PFSK-1 (cell line): Measurements from ENCODE around the gene SDCCAG8.

ENCODE experiments used
- FOXP2 ChIP-seq: optimal IDR thresholded peaks from 2 replicates; pipeline ENCODE3; 2011; ENCODE audit warnings: borderline replicate concordance, control low read depth, inconsistent platforms; ENCODE audit not compliant: insufficient read depth; ENCODE audit errors: extremely low read length, extremely low read depth
- POLR2AphosphoS5 ChIP-seq: IDR thresholded peaks from 2 replicates; pipeline ENCODE4 v1.6.1; 2012; ENCODE audit warnings: low read depth, mild to moderate bottlenecking, control low read depth, low read length, moderate library complexity
- REST ChIP-seq, 2 experiments: IDR thresholded peaks; 2 replicates each; pipeline versions ENCODE4 v1.6.1 to v1.8.0; 2011 to 2012; ENCODE audit warnings: low read depth in 2 of 2, low read length in 2 of 2, control low read depth in 1 of 2, inconsistent platforms in 1 of 2, mild to moderate bottlenecking in 1 of 2, moderate library complexity in 1 of 2; ENCODE audit not compliant: insufficient read depth in 1 of 2
- SIN3A ChIP-seq: IDR thresholded peaks from 2 replicates; pipeline ENCODE4 v1.6.1; 2012; ENCODE audit warnings: mild to moderate bottlenecking, low read length, moderate library complexity, borderline replicate concordance; ENCODE audit not compliant: insufficient read depth
- TAF1 ChIP-seq: IDR thresholded peaks from 2 replicates; pipeline ENCODE4 v1.6.1; 2012; ENCODE audit warnings: low read length, control low read depth, borderline replicate concordance; ENCODE audit not compliant: insufficient read depth

The SDCCAG8 gene

GRCh38 chr1:243449373-243449772 is 193.5 kb downstream of the SDCCAG8 start:
- TF ChIP-seq TAF1 (no peak), FOXP2 (no peak), SIN3A (no peak), POLR2AphosphoS5 (no peak), REST (IDR thresholded peaks at IDR 0.05; ENCODE audit: insufficient read depth in 1 of 2, low read depth in 2 of 2, low read length in 2 of 2) (no peak)

GRCh38 chr1:243452092-243452491 is 196.3 kb downstream of the SDCCAG8 start:
- TF ChIP-seq TAF1 (no peak), FOXP2 (no peak), POLR2AphosphoS5 (no peak), REST (IDR thresholded peaks at IDR 0.05; ENCODE audit: insufficient read depth in 1 of 2, low read depth in 2 of 2, low read length in 2 of 2) (no peak), SIN3A (no peak)

GRCh38 chr1:243454328-243454997 is 198.6 kb downstream of the SDCCAG8 start:
- TF ChIP-seq FOXP2 (no peak), SIN3A (no peak), REST (IDR thresholded peaks at IDR 0.05; ENCODE audit: insufficient read depth in 1 of 2, low read depth in 2 of 2, low read length in 2 of 2) (no peak), POLR2AphosphoS5 (no peak), TAF1 (no peak)

GRCh38 chr1:243455760-243456651 is 200.2 kb downstream of the SDCCAG8 start:
- TF ChIP-seq FOXP2 (no peak), POLR2AphosphoS5 (no peak), TAF1 (no peak), SIN3A (no peak)

GRCh38 chr1:243457363-243457982 is 201.6 kb downstream of the SDCCAG8 start:
- TF ChIP-seq FOXP2 (no peak), REST (IDR thresholded peaks at IDR 0.05; ENCODE audit: insufficient read depth in 1 of 2, low read depth in 2 of 2, low read length in 2 of 2) (no peak), POLR2AphosphoS5 (no peak), SIN3A (no peak), TAF1 (no peak)
